T follicular helper cell (primary cell): ENCODE measurements around the gene LEMD3.

ENCODE experiments used
- DNase-seq: peaks from one replicate; pipeline ENCODE4 v3.0.0-alpha.2; 2020; ENCODE audit warnings: low read depth

The LEMD3 gene

GRCh38 chr12:65208964-65209654 lies 39.7 kb downstream of the LEMD3 start:
- DNase-seq, result no peak

GRCh38 chr12:65209655-65210043 lies 40.3 kb downstream of the LEMD3 start:
- DNase-seq, result no peak

GRCh38 chr12:65217086-65217485 lies 47.7 kb downstream of the LEMD3 start:
- no peak for DNase-seq

- DNase-seq, result no peak
These were observed 51.4 kb downstream of the LEMD3 start for GRCh38 chr12:65220761-65221160.

GRCh38 chr12:65229441-65229840 lies 60.1 kb downstream of the LEMD3 start:
- no peak for DNase-seq

- no peak for DNase-seq
These were observed 63.2 kb downstream of the LEMD3 start for GRCh38 chr12:65232476-65233077.

- no peak for DNase-seq
These were observed 67.8 kb downstream of the LEMD3 start for GRCh38 chr12:65237153-65237552.

- no peak for DNase-seq
These were observed 69.2 kb downstream of the LEMD3 start for GRCh38 chr12:65238609-65239008.

GRCh38 chr12:65248656-65249633 lies 79.6 kb downstream of the LEMD3 start:
- DNase-seq, result no peak

GRCh38 chr12:65252515-65252914 lies 83.1 kb downstream of the LEMD3 start:
- DNase-seq, result no peak

GRCh38 chr12:65257986-65258385 lies 88.6 kb downstream of the LEMD3 start:
- no peak for DNase-seq

GRCh38 chr12:65259501-65259900 lies 90.1 kb downstream of the LEMD3 start:
- no peak for DNase-seq

- DNase-seq, result no peak
These were observed 94.4 kb downstream of the LEMD3 start for GRCh38 chr12:65263777-65264176.

GRCh38 chr12:65266408-65266807 lies 97.0 kb downstream of the LEMD3 start:
- DNase-seq, result no peak

GRCh38 chr12:65269603-65270002 lies 100.2 kb downstream of the LEMD3 start:
- DNase-seq, result no peak

- DNase-seq, result no peak
These were observed 105.4 kb downstream of the LEMD3 start for GRCh38 chr12:65274602-65275272.

- no peak for DNase-seq
These were observed 106.2 kb downstream of the LEMD3 start for GRCh38 chr12:65275627-65276026.

GRCh38 chr12:65276916-65277530 lies 107.6 kb downstream of the LEMD3 start:
- no peak for DNase-seq

- no peak for DNase-seq
These were observed 108.7 kb downstream of the LEMD3 start for GRCh38 chr12:65277994-65278575.

GRCh38 chr12:65278576-65279368 lies 109.4 kb downstream of the LEMD3 start, which contains the start of gene MSRB3:
Gene MSRB3 (plus strand): TSS chr12:65278683. CDS start chr12:65308580, 29,897 bp downstream.
- DNase-seq, result no peak
